Lung (tissue), 12 donors: ENCODE data around the gene MSL1. TPM values are rescaled to one million over a fixed set of nuclear protein-coding genes. Genes with fewer than 3 reads are reported as not detected.

Experiments used
- ATAC-seq: fragments of 200-7000 bp; cut with Tn5 transposase; one replicate; pipeline ENCODE4 v1.9.1; 2020; ENCODE audit warnings: moderate number of reproducible peaks; ENCODE audit not compliant: insufficient read depth, low FRiP score
- DNase-seq, 3 donors: peaks; one replicate each; pipeline ENCODE4 v3.0.0-alpha.2; 2013 to 2017
- H3K27ac ChIP-seq, 2 donors: one replicate each; pipeline ENCODE4 v1.5.1; 2013; ENCODE audit warnings: mild to moderate bottlenecking in 2 of 2, moderate library complexity in 2 of 2, control low read depth in 1 of 2, inconsistent platforms in 1 of 2, low read depth in 1 of 2, low read length in 1 of 2
- H3K27me3 ChIP-seq, 3 donors: one replicate each; pipeline ENCODE4 v1.5.1; 2013; ENCODE audit warnings: low read length in 2 of 3; ENCODE audit not compliant: control insufficient read depth in 3 of 3, insufficient read depth in 3 of 3
- H3K36me3 ChIP-seq, 4 donors: one replicate each; pipeline ENCODE4 v1.5.1; 2013; ENCODE audit warnings: low read length in 4 of 4, mild to moderate bottlenecking in 1 of 4, moderate library complexity in 1 of 4; ENCODE audit not compliant: control insufficient read depth in 4 of 4, insufficient read depth in 4 of 4
- H3K4me1 ChIP-seq, 5 donors: one replicate each; pipeline ENCODE4 v1.5.1; 2013; ENCODE audit warnings: low read length in 5 of 5, mild to moderate bottlenecking in 2 of 5, moderate library complexity in 1 of 5; ENCODE audit not compliant: control insufficient read depth in 5 of 5, insufficient read depth in 5 of 5
- H3K4me3 ChIP-seq: one replicate; pipeline ENCODE4 v1.5.1; 2013; ENCODE audit warnings: mild to moderate bottlenecking, control low read depth, moderate library complexity
- H3K9ac ChIP-seq, 2 donors: one replicate each; pipeline ENCODE4 v1.5.1; 2013; ENCODE audit warnings: low read length in 2 of 2, control low read depth in 1 of 2; ENCODE audit not compliant: insufficient read depth in 1 of 2
- H3K9me3 ChIP-seq, 4 donors: one replicate each; pipeline ENCODE4 v1.5.1; 2013; ENCODE audit warnings: low read length in 3 of 4, mild to moderate bottlenecking in 1 of 4, moderate library complexity in 1 of 4; ENCODE audit not compliant: control insufficient read depth in 4 of 4, insufficient read depth in 3 of 4
- CTCF ChIP-seq: IDR thresholded peaks from 2 replicates; pipeline ENCODE4 v1.5.1; 2012; ENCODE audit warnings: mild to moderate bottlenecking; ENCODE audit errors: control extremely low read depth, extremely low read depth
- WGBS, 2 donors: extraction: QIAGEN DNeasy Blood & Tissue Kit; methylation state at CpG; one replicate each; pipeline ENCODE4 v1.1.7; 2013; 5-methylcytosine and 5-hydroxymethylcytosine counted together
- polyA plus RNA-seq, 2 donors: library from polyadenylated mRNA; stranded (reverse); fragments of 200-250 nt; gene quantifications; one replicate each; pipeline ENCODE4 v1.2.1, GENCODE V29; 2013
- total RNA-seq, 2 donors: library from RNA; depleted of rRNA in 1 of 2; stranded (reverse); fragments of >200 nt in 1 of 2; gene quantifications; one replicate each; pipeline ENCODE4 v1.2.1, GENCODE V29; 2014 to 2021
- donor health status: control.
- donor health status: control.
- donor health status: Bipolar disorder and iron deficiency.
- donor health status: healthy.
- donor health status: DM: yes; HTN: yes; CAD: no.

MSL1 gene
- total and polyA plus RNA-seq, 4 donors, result 73.2 to 111 (median 84.7) TPM

GRCh38 chr17:40113110-40113906 is 8.5 kb upstream of the MSL1 start:
- peak; percentile 96 for TF ChIP-seq CTCF
- Histone ChIP-seq H3K4me1 (peaks cover 5 to 63% (median 44%) of the 10 kb centered on the region in 5 donors), H3K27ac (peak overlapping the region; percentile 67 to 88), H3K9ac (peak overlapping the region in 1 of 2 donors; percentile 91), H3K9me3 (no peaks in the 10 kb centered on the region), H3K36me3 (no peaks in the 10 kb centered on the region), H3K27me3 (no peaks in the 10 kb centered on the region), H3K4me3 (peak overlapping the region; percentile 25)
- ATAC-seq (peak; percentile 74), DNase-seq (peak; percentile 97 to 99 (median 99))
- 0 to 1% methylated on average over 17 of the region's 17 CpGs for WGBS, 2 donors

GRCh38 chr17:40113907-40114245 is 7.9 kb upstream of the MSL1 start:
- H3K9ac ChIP-seq, result peak overlapping the region in 1 of 2 donors; percentile 91
- H3K4me3 ChIP-seq, result no peak overlapping the region
- peak overlapping the region; percentile 67 to 88 for H3K27ac ChIP-seq
- TF ChIP-seq CTCF, result no peak
- WGBS, 2 donors, result 54 to 60% methylated on average over 5 of the region's 5 CpGs
- DNase-seq, result peak in 2 of 3 donors; percentile 63 to 73
- no peaks in the 10 kb centered on the region for H3K36me3 ChIP-seq
- no peak for ATAC-seq
- H3K4me1 ChIP-seq, result peaks cover 5 to 58% (median 44%) of the 10 kb centered on the region in 5 donors
- no peaks in the 10 kb centered on the region for H3K27me3 ChIP-seq
- no peaks in the 10 kb centered on the region for H3K9me3 ChIP-seq

- TF ChIP-seq CTCF, result no peak
- ATAC-seq (no peak), DNase-seq (no peak)
- Histone ChIP-seq H3K4me1 (peaks cover 5 to 54% (median 38%) of the 10 kb centered on the region in 5 donors), H3K9me3 (no peaks in the 10 kb centered on the region), H3K27ac (no peak overlapping the region), H3K4me3 (no peak overlapping the region), H3K27me3 (no peaks in the 10 kb centered on the region), H3K36me3 (no peaks in the 10 kb centered on the region), H3K9ac (no peak overlapping the region)
- WGBS, 2 donors, result 64 to 87% methylated on average over 2 of the region's 2 CpGs
Observed at GRCh38 chr17:40115101-40115436, 6.7 kb upstream of the MSL1 start.
